Ammon's horn (tissue), 1 donor: ENCODE data around the gene RPGRIP1L.

Source experiments
- DNase-seq: peaks from one replicate; pipeline ENCODE4 v3.0.0-alpha.2; 2016; ENCODE audit warnings: low spot score

Gene RPGRIP1L

DNA sequence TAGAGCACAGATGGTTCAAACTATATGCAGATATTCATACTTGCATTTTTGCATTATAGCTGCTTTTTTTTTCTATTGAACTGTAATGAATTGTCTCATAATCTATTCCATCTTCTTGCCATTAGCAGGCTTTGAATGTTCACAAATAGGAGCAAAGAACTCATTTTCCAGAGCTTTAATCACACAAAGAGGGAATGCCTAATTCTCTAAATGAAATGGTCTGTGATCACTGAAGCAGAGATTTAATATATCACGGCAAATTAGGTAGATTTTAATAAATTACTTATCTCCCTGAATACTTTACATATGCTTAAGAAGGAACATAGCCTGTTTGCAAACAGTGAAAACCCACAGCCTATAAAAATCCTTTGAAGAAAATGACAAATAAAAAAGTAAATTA is 103.0 kb downstream of the RPGRIP1L start:
- no peak for DNase-seq

DNA sequence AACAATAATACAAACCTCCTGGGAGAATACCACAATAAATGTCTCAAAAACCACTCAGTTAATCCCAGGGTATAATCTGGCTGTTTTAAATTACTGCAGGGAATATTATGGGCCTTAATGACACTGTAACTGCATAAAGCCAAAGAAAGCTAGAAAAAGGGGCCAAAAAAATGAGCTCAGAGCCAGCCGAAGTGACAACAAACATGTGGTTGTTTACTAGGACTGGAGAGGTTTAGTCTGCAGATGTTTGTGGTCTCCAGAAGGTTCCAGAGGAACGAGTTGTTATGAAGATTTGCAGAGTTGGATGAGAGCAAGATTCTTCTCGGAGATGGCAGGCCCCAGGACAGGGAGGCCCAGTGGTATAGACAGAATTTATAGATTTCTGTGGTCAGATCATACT is 103.5 kb downstream of the RPGRIP1L start:
- no peak for DNase-seq

DNA sequence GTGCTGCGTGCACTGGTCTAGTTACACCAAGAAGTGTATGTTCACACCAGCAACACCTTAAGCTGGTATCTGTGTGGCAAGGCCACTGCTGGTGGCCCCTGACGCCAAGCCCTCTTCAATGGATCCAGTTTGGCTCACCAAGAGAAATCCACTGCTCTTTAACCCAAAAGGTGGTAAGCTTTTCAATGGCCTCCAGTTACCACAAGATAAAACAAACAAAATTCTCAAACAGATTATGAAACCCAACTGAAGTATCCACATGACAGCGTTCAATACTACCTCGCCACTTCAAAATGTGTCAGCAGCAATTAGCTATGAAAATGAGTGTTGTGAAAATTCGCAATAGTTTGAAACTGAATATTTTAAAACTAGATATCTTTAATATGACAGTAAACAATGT is 104.1 kb downstream of the RPGRIP1L start:
- DNase-seq: no peak

DNA sequence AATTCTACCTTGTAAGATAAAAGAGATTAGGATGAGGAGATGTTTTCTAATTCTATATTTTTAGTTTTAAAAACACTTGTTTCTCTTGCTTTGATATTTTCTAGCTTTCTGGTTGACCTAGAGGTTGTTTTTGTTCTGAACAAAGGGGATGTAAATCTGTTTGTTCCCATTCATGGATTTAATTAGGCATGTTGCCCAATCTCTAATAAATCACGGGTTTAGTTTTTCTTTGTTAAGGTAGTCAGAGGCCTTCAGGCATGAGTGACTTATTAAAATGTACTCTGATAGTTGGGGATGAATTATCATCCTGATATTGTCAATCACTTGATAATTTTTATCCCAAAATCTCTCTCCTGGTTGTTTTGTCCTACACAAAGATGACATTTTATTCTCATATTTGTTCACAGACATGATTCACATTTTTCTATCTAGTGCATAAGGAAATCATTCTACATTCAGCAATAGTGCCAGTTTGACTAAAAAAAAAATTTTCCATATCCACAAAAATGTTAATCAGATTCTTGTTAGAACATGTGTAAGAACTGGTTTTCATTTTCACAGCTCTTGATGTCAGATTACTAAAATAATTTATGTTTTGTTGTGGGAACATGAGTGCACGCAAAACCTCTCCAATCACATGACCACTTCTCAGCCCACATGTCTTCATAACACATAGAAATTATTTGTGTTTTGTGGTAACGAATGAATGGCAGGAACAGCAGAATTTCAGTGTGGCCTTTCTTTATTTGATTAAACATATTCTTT is 105.0 kb downstream of the RPGRIP1L start:
- DNase-seq: no peak

DNA sequence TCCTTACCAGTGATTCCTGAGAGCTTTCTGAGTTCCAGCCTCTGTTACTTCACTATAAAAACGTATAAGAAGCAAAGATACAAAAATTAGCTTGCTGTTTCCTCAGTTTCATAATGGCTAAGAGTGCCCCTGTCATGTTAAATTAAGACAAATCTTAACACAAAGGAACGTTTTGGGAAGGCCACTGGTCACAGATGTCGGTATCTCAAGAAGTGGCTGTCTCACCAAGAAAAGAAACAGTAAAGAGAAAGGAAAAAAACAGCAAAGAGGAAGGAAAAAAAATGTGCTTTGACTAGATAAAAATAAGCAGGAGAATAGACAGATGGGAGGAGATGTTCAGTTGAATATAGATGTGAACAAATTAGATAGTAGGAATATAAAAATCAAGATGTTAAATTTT is 105.9 kb downstream of the RPGRIP1L start:
- no peak for DNase-seq

DNA sequence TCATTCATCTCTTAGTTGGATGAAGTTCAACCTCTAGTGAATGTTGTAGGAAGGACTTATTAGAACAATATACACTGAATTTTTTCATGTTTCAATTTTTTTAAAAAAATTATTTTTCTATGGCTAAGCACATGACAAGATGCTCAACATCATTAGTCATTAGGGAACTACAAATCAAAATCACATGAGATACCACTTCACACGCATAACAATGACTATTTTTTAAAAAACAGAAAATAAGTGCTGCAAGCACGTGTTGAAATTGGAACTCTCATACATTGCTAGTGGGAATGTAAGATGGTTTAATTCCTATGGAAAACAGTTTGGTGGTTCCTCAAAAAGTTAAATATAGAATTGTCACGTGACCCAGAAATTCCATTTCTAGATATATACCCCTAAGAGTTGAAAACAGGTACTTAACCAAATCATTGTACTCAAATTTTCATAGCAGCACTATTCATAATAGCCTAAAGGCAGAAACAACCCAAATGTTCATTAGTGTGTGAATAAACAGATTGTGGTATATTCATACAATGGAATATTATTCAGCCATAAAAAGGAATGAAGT is 115.5 kb downstream of the RPGRIP1L start:
- no peak for DNase-seq

DNA sequence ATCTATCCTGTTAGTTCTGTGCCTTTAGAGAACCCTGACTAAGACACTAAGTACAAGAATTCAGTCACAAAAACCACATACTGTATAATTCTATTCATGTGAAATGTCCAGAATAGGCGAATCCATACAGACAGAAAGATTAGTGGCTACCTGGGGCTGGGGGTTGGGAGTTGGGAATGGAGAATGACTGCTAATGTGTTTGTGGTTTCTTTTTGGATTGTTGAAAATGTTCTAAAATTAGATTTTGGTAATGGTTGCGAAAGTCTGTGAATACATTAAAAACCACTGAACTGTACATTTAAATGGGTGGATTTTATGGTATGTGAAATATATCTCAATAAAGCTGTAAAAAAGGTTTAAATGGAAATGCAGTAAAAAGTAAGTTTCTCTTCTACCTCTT is 120.3 kb downstream of the RPGRIP1L start:
- DNase-seq: no peak

DNA sequence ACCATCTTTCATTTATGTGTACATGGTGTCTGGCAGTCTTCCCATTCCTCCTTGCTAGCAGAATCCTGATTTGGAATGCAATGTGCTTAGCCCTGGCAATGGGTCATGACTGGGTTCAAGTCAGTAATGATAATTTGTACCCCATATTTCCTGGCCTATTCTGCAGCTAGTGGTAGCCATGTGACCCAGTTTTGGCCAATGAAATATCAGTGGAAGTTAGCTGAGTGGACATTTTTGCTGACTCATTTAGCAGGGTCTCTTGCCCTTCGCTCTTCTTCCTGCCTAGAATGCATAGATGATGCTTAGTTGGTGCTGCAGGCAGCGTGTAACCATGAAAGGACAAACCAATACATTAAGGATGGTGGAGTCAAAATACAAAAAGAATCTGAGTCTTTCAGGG is 121.9 kb downstream of the RPGRIP1L start:
- DNase-seq: no peak

DNA sequence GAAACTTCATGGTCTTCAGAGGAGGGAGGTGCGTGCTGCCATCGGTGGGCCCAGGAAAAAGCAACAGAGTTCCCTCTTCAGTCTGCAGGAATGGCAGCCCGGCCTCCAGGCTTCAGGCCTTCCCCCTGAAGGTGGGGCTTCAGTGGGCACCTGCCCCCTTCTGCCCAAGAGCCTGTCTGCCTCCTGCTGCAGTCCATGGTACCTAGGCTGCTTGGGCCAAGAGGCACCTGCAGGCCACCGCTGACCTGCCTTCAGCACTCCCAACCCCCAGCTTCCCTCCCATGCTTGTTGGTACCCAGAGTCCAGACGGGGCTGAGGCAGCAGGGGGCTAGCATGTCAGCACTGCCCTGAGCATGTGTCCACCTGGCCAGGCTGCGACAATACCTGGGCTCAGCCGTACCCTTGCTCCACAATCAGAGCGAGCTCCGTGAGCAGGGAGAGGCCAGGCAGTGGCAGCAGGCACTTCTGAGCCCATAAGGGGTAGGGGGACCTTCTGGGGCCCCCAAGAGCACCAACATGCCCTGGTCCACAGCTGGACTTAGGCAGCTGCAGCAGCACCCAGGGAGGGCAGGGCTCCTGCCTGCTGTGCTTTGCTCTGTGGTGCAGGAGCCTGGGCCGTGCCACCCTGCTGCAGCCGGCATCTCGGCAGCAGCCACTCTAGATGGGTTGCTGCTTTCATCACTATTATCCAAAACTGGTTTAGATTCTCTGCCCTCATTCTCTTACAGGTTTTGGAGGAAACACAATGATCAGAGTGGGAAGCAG is 123.4 kb downstream of the RPGRIP1L start:
- no peak for DNase-seq

DNA sequence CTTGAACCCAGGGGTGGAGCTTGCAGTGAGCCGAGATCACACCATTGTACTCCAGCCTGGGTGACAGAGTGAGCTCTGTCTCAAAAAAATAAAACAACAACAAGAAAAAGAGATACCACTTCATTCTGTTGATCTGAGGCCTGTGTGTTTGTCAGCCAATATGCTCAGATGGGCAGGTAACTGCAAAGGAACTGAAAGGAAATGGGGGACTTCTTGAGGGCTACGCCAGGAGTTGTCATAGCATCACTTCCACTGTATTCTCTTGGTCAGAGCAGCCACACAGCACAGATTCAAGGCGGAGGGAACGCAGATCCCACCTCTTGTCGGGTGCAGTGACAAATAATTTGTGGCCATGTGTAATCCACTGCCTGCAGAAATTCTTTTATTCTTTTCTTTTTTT is 126.8 kb downstream of the RPGRIP1L start:
- no peak for DNase-seq

DNA sequence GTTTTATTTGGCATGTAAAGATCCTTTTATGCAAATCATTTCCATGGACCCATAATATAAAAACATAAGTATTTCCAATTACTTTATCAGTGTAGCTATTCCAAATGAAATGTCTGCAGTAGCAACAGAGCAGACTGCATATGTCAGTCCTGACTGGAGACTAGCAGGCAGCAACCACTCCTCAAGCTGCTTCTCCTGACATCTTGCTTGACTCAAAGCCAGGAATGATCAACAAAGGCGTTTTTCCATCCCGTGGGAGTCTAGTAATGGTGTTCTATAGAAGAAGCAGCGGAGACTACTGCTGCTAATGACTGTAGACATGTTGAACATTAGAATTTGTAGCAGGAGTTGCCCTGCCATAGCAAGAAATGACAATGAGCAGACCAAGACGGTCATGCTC is 127.4 kb downstream of the RPGRIP1L start:
- DNase-seq: no peak

DNA sequence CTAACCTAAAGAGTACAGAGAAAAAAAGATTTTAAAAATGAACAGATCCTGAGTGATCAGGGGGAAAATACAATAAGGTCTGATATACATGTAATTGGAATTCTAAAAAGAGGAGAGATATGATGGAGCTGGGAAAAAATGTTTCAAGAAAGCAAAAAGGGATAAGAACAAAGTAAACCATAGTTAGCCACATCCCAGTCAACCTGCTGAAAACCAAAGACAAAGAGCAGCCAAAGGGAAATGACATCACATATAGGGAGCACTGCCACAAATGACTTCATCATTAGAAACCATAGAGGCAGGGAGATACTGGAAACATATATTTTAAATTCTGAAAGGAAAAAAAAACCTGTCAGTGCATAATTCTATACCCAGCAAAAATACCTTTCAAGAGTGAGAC is 131.9 kb downstream of the RPGRIP1L start:
- no peak for DNase-seq

DNA sequence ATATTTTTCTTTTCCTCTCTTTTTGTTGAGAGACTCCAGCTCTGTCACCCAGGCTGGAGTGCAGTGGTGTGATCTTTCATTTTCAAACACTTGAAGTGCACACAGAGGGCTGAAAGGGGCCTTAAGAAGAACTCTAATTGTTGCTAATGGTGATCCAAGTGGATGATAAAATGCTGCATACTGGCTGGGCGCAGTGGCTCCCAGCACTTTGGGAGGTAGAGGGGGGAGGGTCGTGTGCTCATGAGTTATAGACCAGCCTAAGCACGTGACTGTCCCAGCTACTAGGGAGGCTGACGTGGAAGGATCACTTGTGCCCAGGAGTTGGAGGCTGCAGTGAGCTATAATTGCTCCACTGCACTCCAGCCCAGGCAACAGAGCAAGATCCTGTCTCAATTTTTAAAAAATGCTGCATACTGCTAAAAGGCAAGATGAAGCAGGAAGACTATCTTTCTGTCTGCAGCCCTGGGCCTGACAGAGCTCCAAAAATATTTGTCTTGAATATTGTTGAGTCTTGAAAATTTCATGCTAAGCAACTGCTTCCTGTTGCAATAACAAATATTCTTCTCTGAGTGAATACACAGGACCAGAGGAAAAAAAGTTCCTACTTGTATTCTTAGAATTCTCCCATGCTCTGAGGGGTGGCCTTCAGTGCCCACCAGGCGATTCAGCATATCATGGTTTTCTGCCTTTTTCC is 137.0 kb downstream of the RPGRIP1L start:
- DNase-seq: no peak

DNA sequence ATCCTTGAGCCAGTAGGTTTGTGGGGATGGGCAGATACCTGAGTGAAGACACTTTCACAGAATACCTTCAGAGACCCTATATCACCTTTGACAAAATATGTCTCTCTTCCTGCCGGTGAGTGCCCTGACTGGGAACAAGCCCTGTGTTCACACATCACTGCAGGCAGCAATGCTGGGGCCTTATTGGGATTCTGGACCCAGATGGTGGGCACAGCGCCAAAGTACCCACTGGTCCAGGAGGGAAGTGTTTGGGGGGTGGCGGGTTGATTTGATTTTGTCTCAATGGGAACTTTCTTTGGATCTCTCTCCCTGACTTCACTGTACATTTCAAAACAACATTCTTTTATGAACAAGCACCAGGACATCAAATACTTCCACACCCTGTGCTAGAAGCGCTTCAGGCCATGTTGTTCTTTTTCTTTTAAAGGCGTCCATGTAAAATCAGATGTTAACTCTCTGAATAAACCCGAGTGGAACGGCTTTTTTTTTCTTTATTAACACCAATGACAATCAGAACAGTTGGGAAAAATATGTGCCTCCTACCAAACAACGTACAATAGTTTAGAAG is 138.3 kb downstream of the RPGRIP1L start:
- DNase-seq: no peak

DNA sequence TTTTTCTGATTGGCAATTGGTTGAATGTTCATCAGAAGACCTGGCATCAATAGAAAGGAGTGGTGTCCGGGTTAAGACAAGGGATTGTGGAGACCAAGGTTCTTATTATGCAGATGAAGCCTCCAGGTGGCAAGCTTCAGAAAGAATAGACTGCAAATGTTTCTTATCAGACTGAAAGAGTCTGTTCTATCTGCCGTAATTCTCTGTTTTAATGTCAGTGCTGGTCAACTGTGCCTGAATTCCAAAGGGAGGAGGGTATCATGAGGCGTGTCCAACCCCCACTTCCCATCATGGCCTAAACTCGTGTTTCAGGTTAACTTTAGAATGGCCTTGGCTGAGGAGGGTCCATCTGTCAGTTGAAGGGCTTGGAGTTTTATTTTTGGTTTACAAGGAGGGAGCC is 140.2 kb downstream of the RPGRIP1L start:
- no peak for DNase-seq

DNA sequence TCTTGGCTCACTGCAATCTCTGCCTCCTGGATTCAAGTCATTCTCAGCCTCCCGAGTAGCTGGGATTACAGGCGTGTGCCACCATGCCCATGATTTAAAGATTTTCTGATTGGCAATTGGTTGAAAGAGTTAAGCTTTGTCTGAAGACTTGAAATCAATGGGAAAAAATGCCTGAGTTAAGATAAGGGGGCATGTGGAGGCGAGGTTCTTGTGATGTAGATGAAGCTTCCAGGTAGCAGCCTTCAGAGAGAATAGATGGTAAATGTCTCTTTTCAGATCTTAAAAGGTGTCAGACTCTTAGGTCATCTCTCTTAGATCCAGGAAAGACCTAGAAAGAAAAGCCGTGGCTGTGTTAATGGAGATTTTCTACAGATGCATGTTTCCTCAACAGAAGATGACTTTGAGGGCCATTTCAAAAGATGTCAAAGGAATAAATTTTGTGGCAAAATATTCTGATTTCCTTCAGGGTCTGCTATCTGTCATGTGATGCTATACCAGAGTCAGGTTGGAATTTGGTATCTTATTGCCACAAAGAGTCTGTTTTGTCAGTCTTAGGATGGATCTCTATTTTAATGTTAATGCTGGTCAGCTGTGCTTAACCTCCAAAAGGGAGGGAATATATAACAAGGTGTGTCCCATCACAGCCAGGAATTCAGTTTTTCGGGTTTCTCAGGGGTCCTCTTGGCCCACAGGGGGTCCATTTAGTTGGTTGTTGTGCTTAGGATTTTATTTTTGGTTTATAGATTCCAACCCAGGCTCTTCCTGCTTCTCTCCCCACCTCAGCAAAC is 142.4 kb downstream of the RPGRIP1L start:
- no peak for DNase-seq

DNA sequence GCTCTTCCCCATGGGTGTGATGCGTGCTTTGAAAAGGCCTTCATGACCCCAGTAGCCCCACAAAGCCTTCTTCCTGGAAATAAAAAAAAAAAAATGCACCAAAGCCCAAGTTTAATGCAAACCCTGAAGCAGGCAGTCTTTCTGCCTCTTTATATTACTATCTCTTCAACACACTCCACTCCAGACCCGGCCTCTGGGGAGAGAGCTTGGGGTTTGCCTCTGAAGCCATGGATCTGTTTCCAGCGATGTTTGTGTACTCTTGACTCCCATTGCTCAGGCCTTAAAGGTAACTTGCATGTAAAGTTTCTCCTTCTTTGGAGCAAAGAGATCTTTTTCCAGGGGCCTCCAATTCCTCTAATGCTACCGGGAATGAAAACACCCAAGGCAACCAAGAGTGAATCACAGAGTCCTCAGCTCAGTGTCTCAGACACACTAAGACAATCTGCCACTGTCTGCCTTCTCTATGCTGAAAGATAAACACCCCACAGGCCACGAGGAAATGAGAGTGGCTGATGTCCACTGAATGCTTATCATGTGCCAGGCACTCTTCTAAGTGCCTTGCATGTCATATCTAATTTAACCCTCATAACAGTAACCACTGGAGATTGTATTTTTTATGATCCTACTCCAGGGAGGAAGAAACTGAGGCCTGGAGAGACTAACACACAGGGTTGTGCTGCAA is 144.2 kb downstream of the RPGRIP1L start:
- DNase-seq: no peak

DNA sequence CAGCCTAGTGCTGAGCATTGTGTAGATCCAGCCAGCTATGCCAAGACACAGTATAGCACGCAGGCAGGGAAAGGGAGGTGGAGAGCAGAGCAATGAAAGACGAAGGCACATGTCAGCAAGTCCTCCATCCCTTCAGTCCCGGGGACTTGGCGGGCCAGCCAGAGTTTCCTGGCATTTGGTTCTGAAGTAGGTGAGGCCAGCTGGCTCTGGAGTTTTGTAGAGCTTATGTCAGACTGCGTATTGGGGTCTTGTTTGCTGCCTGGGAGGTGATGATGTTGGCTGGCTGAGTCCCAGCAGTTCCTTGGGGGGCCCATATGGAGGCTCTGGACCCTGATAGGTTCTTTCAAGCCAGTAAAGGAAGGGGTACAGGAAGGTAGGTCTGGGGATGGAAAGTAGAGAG is 144.9 kb downstream of the RPGRIP1L start:
- DNase-seq: no peak

DNA sequence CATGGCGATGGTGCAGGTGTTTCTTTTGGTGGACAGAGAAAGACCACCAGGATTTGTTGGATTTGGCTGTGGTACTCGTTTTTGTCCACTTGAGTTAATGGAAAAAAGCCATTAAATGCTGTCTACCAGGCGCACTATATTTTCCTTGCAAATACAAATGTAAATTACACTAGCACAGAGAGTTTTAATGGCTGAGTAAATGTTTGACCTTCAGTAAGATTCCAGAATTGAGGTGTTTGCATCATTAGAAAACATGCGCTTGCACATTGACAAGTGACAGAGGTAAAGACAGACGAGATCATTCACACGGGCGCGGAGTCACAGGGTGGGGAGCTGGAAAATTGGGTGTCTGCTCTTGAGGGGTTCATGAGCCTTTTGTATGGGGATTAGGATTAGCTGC is 147.1 kb downstream of the RPGRIP1L start:
- DNase-seq: no peak

DNA sequence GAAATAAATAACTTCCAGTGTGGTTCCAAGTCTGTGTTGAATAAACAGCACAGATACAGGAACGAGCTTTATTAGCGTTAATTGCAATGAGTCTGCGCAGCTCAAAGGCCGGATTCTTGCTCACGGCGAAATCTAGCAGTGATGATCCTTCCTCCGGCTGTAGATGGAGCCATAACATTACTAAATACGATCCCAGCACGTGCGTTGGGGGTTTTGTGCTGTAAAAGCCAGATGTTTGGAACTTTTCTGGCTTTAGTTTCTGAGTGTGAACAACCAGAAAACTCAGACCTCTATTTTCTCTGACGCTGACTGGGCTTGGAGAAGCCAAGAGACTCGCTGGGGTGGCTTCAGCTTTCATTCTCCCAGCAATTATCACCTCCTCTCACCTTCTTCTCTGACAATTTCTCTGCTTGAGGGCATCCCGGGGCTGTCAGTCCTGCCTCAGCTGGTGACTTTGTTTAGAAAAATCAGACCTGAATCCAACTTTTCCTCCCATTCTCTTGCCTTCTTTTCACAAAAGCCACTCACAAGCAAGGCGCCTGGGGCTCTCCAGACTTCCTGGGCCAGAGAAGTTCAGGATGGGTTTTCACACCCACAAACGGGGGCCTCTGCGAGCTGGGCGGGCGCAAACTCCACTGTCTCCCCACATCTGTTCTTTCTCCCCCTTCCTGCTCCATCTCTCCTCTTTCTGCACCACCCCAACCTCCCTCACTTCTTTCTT is 153.5 kb downstream of the RPGRIP1L start:
- peak; percentile 84 for DNase-seq
